Stimulated activated CD4-positive, alpha-beta T cell treated with anti-CD3 and anti-CD28 coated beads, Interleukin-1b, Interleukin-23, amount 100 ng/mL, for 1 hour (primary cell): Measurements from ENCODE around the gene REPIN1.

Experiments used
- DNase-seq, 2 donors: peaks; one replicate each; pipeline ENCODE4 v3.0.0-alpha.2; 2020; ENCODE audit warnings: low read depth in 2 of 2

Gene REPIN1

DNA sequence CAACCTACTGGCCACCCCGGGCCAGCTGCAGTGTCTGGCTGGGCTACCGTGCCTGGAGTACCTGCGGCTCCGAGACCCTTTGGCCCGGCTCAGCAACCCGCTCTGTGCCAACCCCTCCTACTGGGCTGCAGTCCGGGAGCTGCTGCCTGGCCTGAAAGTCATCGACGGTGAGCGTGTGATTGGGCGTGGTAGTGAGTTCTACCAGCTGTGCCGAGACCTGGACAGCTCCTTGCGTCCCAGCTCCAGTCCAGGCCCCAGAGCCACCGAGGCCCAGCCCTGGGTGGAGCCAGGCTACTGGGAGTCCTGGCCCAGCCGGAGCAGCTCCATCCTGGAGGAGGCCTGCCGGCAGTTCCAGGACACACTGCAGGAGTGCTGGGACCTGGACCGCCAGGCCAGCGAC lies 31.4 kb upstream of the REPIN1 start:
- no peak for DNase-seq

DNA sequence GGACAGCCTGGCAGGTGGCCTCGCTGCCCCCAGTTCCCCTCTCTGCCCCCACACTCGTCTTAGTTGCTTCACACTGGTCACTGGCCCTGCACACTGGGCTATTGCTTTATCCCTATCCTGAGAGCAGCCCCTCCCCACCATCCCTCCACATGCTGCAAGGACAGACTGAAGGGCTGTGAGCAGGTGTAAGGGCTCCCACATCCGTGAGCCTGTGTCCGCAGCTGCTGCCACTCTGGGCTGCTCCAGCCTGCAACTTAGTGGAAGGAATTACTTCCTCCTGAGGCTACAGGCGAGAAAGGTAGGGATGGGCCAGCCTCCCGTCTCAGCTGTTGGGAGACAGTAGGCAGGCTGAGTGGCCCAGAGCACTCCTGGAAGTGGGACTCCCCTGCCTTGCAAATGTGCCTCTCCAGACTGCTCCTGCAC lies 31.0 kb upstream of the REPIN1 start:
- DNase-seq, result no peak

DNA sequence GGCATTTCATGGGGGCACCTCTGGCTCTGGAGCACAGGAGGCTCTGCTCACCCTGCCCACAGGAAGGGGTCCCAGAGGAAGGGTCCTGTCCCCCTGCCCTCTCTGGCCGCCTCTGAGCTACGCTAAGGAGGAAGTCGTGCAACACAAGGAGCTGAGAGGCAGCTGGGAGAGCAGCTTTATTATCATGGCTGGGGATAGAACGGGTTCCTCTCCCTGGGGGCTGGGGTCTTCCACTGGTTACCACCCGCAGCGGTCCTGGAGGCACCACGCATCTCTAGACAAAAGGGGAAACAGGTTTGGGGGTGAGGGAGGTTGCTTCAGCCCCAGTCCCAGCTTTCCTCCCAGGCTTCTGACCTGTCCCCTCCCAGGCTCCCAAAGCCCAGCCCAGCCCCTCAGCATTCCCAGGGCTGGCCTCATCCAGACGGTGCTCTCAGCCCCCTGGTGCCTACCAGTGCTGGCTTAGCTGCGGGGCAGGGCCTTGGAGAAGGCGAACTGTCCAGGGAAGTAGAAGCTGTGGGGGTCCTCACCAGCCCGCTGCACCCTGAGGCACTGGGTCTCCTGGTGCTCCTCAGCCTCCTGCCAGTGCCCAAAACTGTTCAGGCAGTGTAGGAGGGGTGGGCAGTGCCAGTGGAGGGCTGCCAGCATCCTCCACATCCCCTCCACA lies 30.3 kb upstream of the REPIN1 start:
- no peak for DNase-seq

DNA sequence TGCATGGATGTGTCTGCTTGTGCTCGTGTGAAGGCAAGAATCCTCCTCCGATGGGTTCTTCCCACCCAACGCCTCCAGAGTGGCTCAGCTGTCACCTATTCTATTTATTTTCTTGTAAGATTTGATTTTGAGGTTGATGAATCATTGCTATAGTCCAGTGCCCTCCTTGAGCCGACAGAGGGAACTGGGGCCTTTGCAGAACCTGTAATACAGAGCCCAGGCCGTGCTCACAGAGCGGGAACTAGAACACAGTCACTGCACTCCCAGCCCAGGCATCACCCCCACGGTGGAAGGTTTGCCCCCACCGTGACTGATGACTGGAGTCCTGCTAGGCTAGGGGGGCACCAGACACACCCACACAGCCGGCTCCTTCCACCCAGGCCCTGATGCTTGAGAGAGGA lies 29.2 kb upstream of the REPIN1 start:
- no peak for DNase-seq

DNA sequence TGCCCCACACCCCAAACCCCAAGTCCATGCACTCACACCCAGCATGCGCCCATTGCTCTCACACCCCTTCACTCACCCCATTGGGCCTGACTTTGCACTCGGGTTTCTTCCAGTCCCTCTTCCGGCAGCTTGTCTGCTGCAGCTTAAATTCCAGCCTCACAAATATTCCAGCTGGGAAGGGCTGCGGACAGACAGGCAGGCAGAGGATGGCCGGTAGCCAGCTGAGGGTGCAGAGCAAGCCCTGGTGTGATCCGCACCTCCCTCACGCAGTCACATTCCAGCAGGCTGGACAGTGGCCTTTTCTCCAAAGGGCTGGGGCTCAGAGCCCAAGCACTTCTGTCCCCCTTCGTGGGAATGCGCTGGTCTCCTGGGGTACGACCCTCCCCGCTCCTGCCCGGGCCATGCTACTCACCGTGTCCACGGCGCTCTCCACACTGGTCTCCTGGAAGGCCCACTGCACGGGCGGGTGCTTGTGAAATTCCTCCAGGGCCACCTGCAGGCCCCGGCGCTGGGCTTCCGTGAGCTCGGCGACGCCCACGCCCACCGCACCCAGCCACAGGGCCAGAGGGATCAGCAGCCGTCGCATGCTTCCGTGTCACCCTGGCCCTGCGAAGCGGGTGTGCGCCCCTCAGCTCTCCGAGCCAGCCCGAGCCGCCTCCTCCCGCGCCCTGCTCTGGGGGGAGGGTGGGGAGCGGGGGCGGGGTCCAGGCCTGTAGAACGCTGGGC lies 28.4 kb upstream of the REPIN1 start:
- no peak for DNase-seq

DNA sequence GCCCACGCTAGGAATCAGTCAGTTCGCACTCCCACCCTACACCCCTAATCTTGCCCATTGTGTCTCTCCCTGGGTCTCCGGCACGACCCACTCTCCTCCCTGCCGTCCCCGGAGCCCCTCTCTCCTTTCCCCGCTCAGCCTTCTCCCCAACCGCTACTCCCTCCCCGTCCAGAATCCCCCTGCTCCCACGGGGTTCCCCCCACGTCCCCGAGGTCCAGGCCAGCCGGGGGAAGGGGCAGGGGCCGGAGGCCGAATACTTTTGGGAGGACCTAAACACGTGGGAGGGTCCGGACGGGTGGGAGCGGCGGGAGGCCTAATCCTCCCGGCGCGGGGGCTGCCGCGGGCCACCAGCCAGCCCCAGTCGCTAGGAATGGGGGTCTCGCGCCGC lies 27.8 kb upstream of the REPIN1 start:
- DNase-seq, result no peak

DNA sequence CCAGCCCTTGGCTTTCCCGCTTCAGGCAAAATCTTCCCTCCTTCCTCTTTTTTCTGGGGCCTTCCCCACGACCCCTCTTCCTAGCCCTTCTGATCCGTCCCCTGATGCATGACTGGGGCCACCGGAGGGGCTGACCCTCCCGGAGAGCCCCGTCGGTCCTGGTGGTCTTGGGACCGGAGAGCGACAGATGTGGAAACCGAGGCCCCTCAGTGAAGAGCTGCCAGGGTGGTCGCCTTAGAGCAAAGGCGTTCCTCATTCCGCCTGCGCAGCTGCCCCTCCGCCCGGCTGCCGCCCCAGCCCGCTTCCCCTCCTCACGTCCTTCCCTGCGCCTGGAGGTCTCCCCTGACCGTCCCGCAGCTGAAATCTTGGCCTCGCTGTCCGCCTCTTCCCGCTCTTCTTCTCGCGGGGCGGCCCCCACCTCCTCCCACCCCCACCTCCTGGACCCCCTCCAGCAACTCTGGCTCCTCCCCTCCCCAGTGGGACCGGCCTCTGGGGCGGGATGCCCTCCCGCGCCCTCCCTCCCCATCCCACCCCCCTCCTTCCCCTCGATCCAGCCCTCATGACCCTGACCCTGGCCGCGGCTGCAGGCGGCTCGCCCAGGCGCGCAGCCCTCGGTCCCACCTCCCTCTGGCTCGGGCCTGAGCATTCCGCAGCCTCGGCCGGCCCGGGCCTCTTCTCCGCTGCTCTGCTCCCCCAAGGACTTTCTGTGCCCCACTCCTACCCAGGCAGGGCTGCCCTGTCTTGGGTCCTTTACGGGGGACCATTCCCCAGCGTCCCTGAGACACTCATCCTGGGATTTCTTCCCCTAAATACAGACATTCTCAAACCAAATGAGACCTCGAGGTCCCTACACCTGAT lies 27.1 kb upstream of the REPIN1 start, which contains the start of gene RARRES2:
Gene RARRES2, minus strand, starts transcription at position 367 of the 858 bp plus-strand sequence. CDS start 1,020 bp downstream, outside the sequence.
- no peak for DNase-seq

DNA sequence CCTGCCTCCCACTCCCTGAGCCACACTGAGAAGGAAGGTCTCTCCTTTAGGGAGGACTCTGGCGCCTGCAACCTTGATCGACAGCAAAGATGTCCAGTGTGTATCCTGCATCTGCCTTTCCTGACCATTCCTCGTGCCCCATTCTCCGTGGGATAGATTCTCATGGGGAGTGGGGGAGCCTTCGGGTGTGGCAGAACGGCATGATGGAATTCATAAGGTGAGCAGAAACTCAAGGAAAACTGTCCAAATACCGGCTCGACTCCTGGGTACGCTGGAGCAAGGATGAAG lies 26.6 kb upstream of the REPIN1 start:
- no peak for DNase-seq

DNA sequence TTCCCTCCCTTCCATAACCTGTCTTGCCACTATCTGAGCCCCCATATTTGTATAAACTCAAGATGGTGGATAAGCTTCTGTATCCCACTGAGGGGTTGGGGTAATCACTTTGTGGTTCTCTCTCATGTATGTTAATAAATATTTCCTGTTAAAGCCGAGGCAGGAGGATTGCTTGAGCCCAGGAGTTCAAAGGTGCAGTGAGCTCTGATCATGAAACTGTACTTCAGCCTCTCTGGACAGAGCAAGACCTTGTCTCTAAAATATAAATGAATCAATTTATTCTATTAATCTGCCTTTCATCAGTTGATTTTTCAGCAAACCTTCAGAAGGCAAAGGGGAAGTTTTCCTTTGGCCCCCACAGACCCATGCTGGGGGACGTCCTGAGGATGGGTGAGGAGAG lies 25.4 kb upstream of the REPIN1 start:
- no peak for DNase-seq

DNA sequence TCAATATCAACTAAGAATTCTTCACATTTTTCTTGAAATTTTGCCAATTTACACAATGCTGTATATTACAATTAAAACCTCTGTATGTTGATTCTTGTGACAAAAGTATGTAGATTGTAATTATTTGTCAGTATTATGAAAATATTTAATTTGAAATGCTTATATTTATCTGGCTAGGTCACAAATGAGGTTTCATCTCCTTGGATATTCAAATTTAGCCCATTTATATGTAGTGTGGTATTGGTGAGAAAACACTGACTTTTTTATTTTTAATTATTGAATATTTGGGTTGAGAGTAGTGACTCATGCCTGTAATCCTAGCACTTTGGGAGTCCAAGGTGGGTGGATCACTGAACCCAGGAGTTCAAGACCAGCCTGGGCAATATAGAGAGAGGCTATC lies 24.3 kb upstream of the REPIN1 start:
- no peak for DNase-seq

DNA sequence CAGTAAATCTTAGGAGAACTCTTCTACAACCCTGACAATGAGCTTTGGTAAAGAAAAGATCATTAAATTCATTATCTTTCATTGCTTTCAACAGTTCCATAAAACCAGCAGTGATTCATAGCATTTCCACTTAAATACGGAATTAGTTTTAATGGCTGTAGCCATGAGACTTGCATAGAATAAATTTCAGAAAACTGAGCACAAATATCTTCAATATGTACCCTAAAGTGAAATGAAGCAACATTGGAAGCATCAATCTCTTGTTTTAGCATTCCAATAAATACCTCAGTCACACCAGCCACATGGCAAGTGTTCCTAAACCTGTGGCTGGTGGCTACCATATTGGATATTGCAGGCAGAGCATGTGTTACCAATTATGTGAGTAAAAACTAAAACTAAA lies 23.6 kb upstream of the REPIN1 start:
- no peak for DNase-seq

DNA sequence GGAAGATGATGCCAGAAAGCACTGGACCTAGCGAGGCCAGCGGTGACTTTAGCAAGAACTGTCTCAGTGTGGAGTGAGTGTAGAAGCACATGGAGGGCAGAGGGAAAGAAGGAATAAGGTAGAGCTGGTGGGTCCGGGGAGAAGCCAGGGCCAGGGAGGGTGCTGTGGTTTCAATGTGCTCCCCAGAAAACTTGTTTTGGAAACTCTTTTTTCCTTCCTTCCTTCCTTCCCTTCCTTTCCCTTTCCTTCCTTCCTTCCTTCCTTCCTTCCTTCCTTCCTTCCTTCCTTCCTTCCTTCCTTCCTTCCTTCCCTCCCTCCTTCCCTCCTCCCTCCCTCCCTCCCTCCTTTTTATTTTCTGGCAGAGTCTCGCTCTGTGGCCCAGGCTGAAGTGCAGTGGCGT lies 21.7 kb upstream of the REPIN1 start:
- DNase-seq, result no peak

DNA sequence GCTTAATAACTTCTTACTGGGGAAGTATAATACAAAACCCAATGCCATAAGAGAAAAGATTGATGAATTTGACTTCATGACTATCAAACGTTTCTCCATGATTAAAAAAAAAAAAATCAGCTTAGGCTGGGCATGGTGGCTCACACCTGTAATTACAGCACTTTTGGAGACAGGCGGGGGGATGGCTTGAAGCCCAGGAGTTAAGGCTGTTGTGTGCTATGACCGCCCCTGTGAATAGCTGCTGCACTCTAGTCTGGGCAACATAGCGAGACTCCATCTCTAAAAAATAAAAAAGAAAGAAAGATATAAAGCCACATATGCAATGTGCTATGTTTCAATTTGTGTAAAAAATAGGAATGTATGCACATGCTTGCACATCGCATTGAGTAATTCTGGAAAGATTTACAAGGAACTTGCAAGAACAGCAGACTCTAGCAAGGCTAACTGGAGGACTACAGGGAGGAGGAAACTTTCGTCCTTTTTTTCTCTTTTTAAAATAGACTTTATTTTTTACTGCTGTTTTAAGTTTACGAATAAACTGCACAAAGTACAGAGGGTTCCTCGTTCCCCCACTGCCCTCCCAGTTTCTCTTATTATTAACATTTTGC lies 16.9 kb upstream of the REPIN1 start:
- no peak for DNase-seq

DNA sequence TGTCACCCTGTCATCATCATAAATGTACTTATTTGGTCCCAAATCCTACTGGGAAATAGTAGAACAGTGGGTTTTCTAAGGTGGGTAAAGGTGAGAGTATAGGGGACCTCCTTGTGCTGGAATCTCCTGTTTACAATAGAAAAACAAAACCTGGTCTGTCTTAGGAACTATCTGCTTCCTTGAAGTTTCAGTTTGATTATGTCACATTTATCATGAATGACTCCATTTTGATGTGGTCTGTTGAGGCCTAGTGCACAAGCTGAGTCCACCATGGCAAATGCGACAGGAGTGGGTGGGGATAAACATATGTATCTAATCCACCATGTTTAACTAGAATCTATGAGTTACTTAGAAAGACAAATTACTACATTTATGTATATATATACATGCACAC lies 13.0 kb upstream of the REPIN1 start:
- no peak for DNase-seq

DNA sequence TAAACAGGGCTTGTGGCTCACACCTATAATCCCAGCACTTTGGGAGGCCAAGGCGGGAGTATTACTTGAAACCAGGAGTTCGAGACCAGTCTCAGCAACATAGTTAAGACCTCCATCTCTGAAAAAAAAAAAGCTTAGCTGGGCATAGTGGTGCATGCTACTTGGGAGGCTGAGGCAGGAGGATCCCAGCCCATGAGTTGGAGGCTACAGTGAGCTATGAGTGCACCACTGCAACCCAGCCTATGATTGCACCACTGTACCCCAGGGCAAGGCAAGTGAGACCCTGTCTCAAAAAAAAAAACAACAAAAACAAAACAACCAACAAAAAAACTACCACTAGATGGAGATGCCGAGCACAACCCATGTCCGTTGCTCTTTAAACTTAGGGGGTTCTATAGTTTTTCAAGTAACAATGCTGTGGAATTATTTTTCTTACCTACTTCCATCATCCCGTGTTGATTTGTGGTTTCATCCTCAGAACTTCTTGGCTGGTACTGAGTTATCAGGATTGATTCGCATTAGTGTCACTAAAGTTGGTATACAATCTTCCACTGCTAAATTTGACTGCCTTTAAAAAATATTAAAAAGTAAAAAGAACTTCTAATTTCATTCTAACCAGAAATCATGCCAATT lies 12.2 kb upstream of the REPIN1 start:
- no peak for DNase-seq

DNA sequence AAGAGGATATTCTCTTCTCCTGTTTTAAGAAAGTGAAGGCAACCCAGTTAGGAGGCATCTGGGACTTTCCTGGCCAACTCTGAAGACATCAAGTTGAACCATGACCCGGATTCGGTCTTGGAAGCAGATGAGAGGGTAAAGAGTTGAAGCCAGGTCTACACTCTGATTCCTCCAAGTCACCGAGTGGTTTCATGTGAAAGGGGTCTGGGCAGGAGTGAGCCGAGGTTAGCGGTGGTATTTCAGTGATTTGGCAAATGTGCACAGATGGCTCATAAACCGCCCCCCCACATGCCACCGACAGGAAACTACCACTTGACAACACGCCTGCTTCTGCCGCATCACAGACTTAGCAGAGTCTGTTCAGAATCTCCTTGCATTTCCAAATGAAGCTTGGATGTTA lies 11.4 kb upstream of the REPIN1 start:
- DNase-seq, result peak in 1 of 2 donors; percentile 37

DNA sequence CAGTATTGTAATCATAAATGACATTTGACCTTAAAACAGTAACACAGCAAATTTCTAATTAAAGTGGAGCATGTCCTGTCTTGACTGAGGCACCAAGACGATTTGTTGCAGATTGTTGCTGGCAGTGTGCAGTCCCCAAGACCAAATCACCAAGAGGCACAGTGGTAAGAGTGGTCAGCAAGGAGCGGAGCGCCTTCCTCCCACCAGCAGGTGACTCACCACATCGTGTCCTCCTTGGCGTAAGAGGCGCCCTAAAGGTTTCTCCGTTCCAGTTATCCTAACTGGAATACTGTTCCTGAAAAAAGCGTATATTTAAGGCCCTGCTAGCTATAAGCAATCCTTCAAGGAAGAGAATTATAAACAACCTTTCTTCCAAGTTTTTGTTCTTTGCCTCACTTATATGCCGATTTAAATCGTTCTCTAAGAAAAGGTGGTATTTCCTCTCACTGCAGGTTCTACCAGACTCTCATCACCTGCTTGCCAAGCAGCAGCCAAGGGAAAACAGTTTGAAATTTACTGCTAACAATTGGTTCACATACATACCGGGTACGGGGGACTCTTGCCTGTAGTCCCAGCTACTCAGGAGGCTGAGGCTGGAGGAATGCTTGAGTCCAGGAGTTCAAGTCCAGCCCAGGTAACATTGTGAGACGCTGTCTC lies 10.7 kb upstream of the REPIN1 start:
- DNase-seq, result no peak

DNA sequence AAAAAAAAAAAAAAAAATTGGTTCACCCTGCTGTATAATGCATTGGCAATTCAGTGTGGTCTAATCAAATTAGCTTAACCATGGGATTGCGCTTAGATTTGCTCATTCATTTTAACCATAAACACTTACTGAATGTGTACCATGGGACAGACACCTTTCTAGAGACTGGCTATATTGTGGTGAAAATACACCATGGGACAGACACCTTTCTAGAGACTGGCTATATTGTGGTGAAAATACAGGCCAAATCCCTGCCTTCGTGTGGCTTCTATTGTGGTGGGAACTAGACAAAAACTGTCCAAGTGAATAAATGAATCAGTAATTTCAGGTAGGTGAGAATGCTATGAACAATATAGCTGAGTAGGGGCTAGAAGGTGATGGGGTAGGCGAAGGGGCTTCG lies 10.2 kb upstream of the REPIN1 start:
- no peak for DNase-seq

DNA sequence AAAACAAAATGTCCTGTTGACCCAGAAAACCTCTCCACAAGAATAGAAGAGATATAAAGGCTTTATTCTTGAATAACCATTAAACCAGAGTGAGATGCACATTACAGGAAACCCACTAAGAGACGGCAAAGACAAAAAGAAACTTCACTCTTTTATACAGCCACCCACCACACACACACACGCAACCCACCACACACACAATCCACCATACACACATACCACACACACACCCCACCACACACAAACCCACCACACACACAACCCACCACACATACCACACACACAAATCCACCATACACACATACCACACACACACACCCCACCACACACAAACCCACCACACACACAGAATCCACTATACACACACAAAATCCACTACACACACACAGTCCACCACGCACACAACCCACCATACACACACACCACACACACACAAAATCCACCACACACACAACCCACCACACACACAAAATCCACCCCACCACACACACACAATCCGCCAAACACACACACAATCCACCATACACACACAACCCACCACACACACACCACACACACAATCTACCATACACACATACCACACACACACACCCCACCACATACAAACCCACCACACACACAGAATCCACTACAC lies 9.5 kb upstream of the REPIN1 start:
- DNase-seq, result no peak

DNA sequence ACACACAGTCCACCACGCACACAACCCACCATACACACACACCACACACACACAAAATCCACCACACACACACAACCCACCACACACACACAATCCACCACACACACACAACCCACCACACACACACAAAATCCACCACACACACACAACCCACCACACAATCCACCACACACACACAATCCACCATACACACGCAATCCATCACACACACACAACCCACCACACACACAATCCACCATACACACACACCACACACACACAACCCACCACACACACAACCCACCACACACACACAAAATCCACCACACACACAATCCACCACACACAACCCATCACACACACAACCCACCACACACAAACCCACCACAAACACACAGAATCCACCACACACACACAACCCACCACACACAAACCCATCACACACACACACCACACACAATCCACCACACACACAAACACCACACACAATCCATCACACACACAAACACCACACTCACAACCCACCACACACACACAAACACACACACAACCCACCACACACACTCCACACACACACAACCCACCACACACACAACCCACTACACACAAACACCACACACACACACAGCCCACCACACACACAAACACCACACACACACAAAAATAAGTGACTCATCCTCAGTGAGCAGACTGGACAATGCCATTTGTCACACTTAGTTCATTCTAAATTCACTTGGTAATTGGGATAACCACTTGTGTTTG lies 8.8 kb upstream of the REPIN1 start:
- no peak for DNase-seq
